Suppressor macrophage treated with lipopolysaccharide for 4 hours (primary cell): ENCODE measurements around the gene ZNF678.
"Not testable (repeated sequence)": the region's sequence is repeated elsewhere in the genome, so short reads cannot be mapped to it uniquely, and the experiment has no call there.

Experiments
- DNase-seq: peaks from one replicate; pipeline ENCODE4 v3.0.0-alpha.2; 2020

Gene ZNF678

DNA sequence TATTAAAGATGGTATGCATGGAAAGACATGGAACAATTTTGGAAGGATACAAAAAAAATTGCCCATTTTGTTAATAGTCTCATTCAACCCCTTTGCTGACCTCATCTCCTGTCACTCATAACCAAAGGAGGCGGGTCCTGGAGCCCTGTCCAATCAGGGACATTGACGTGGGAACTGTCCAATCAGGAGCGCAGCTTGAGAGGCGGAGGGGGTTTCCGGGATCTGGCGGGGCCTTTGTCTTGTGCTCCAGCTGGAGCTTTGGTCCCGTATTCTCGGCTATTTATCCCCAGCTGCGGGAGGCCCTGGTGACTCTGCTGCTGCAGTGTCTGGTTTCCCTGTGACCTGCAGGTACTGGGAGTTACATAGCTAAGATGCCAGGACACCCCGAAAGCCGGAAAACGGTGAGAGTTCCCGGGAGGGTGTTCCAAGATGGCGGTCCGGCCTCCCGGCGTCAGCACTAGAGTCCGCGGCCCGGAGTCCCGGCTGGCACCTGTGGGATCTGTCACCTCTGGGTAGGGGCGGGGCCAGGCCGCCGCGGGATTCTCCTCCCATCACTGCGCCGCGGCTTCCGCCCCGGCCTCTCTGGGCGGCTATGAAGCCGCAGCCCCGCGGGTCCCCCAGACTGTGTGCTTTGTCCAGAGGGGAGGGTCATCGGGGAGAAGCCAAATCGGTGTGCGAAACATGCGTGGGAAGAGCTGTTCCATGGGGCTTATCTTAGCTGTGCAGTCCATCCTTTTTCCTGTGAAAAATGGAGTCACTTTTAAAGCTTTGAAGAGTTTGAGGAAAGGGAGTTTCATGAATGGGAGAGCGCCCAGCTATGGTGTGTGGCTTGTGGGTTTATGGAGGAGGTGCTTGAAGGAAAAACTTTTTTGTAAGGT lies at the start of gene ZNF678:
TSS of gene ZNF678 (plus strand) at position 233 of the 878 bp plus-strand sequence. CDS start 87,436 bp downstream, outside the sequence.
- DNase-seq, result peak; percentile 95

DNA sequence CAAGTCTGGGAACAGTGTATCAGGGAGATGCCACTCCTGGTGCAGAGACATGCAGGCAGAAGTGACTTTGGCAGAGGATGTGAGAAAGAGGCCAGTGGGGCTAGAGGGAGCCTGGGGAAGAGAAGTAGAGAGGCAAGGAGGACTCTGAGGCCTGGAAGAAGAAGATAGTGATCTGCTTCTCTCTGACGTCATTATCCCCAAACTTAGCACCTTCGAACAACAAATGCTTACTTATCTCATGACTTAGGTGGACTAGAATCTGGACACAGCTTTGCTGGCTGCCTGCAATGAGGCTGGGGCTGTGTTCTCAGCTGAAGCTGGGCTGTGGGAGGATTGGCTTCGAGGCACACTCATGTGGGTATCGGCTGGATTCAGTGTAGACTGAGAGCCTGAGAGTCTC lies 44.5 kb upstream of the ZNF678 start:
- DNase-seq, result no peak

DNA sequence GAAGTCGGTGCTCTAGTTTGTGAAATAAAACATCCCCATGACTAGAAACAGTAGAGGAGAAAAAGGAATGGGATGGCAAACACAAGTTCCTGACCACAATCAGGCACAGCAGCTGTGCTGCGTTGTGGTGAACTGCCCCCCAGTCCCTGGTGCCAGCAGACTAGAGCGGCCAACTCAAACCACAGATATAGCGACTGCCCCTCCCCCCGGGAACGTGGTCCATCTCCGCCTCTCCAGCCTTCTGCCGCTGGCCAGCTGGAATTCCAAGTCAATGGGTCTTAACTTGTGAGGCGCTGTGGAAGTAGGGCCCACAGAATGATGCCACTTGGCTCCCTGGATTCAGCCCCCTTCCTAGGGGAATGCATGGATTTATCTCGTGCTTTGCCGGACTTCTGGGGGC lies 41.6 kb upstream of the ZNF678 start:
- no peak for DNase-seq

DNA sequence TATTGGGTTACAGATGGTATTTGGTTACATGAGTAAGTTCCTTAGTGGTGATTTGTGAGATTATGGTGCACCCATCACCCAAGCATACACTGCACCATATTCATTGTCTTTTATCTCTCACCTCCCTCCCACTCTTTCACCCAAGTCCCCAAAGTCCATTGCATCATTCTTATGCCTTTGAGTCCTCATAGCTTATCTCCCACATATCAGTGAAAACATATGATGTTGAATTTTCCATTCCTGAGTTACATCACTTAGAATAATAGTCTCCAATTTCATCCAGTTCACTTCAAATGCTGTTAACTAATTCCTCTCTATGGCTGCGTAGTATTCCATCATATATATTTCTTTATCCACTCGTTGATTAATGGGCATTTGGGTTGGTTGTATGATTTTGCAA lies 36.8 kb upstream of the ZNF678 start:
- DNase-seq, result no peak

DNA sequence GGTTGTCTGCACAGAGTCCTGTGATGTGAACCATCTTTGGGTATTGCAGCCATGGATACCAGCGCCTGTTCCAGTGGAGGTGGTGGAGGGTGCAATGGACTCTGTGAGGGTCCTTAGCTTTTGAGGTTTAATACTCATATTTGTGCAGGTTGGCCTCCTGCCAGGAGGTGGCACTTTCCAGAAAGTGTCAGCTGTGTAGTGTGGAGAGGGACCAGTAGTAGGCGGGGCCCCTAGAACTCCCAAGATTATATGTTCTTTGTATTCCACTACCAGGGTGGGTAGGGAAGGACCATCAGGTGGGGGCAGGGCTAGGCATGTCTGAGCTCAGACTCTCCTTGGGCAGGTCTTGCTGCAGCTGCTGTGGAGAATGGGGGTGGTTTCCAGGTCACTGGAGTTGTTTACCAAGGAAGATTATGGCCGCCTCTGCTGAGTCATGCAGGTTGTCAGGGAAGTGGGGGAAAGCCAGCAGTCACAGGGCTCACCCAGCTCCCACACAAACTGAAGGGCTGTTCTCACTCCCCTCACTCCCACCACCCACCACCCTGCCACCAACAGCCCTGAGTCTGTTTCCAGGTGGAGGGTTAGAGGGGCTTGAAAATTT lies 31.2 kb upstream of the ZNF678 start:
- DNase-seq, result no peak

DNA sequence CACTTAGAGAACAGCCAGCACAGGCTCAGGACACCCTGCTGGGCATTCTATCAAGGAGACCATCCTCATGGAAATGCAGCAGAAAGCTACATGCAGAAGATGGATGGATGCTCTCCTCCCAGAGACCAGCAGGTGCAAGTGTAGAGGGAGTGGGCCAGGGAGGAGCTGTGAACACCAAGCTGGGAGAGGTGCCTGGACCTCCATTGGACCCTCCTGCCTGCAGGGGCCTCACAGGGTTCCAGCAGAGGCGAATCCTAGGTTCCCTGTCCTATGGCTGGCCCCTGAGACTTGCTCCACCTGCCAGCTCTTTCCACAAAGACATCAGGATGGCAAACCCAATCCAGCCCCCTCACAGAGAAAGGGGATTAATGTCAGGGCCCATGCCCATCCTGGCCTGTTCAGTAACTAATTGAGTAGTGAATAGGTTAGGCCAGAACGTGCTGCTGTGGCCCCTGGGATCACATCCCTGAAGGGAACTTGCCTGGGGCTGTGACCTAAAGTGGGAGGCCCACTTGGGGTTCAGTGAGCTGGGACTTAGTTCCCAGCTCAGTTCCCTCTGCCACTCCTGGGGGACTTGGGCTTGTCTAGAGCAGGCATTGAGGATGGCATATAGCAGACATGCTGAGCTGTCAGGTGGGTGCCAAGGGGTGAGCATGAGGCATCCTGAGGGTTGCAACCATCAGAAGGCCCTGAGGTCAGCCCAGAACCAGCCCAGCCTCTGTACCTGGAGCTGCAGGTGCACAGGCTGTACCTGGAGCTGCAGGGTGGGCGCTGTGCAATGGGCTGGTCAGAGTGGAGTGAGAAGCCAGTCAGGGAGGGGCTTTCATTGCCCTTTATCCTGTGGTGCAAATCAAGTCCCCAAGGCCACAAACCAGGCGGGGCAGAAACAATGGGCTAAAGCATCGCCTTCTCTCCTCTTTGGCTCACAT lies 22.9 kb upstream of the ZNF678 start:
- DNase-seq, result no peak

DNA sequence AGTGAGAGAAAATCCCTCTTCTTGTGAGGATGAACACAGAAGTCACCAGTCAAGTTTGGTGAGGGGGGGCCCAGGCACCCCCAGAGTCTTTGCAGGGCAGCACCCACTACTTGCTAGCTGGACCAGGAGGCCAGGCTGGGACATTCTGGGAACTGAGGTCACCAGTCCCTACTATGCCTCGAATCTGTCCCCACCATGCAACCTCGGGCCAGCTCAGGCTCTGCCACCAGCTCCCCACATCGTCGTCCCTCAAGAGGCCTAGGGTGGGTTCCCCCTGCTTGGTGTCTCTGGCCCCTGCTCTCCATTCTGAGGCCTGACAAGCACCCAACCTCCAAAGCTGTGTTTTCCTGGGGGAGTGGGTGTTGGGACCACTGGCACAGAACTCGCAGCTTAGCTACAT lies 22.2 kb upstream of the ZNF678 start:
- DNase-seq, result no peak

DNA sequence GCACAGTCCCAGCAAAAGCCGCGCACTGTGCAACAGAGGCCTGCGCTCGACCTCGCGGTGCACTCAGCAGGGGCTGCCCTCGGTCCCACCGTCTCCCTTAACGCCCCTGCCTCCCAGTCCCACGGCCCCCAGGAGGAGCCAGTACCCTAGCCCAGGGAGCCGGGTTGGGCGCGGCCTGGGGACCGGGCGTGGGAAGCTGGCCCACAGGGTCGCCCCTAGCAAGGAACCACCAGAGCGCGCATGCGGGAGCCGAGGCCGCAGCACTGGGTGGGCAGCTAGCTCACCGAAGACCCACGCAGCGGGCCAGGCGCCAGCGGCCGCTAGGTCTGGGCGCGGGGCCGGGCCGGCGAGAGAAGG lies 21.6 kb upstream of the ZNF678 start:
- no peak for DNase-seq

DNA sequence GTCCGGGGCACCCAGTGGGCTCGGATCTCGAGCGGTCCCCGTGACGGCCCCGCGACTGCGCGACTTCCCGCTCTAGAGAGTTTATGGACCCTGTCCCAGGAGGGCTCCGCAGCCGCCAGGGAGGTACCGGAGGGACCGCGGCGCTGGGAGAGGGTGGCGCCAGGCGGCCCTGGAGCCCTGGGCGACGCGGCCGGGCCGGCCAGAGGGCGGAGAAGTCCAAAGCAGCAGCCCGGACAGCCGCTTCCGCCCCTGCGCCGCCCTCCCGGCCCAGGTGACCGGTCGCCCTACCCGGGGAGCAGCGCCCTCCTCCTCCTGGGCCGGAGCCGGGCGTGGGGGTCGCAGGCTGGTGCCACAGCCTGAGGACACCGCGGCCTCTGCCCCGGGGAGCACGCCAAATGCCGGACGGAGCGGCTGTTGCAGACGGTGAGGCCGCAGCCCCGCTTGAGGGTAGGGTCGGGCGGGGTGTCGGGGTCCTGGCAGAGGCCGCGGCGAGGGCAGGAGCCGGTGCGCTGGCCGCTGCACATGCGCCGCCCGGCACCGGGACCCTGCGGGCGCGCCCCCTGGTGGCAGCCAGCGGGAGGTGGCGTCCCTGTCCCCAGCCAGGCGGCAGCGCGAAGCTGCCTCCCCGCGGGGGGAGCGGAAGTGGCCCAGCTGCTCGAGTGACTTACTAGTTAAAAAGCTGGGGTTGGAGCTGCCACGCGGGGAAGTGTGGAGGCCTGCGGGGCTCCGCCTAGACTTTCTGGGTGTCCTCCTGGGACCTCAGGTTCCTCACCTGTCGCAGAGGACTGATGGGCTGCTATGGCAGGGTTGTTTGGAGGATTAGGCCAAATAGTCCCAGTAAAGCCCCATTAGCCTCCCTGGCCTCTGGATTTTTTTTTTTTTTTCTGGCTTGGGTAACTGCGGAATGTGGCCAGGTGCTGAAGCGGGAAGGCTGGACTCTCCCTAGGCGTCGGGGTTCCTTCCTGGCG lies 20.9 kb upstream of the ZNF678 start:
- DNase-seq, result peak; percentile 90

DNA sequence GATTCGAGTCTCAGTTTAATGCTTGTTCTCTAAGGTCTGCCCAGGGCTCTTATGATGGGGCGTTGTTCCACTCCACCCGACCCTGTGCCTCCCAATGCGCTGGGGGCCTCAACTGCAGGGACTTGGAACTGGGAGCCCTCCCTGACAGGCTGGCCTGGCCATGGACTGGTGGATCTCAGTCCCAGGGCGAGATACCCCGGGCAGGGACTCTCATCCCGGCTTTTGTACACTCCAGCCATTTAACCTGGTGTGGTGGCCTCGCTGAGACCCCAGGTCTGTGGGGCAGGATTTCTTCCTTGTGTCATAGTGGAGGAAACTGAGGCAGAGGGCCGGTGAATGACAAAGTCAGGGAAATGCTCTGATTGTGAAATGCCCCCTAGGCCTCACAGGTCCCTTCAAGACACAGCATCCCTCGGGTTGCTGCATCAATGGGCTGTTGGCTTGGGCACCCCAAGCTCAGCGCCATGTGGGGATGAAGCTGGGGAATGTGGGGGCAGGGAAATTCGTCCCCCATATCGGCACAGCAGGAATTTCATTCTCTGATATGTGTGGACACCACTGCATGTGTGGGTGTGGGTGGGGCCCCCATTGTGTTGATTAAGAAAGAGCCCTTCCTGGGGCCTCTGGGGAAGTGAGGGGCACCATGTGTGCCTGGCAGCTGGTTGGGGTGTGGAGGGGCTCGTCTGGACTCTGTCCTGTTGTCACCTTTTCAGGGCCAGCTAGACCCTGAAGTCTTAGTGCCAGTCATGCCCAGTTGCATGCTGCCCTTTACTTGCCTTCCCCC lies 19.9 kb upstream of the ZNF678 start:
- no peak for DNase-seq

DNA sequence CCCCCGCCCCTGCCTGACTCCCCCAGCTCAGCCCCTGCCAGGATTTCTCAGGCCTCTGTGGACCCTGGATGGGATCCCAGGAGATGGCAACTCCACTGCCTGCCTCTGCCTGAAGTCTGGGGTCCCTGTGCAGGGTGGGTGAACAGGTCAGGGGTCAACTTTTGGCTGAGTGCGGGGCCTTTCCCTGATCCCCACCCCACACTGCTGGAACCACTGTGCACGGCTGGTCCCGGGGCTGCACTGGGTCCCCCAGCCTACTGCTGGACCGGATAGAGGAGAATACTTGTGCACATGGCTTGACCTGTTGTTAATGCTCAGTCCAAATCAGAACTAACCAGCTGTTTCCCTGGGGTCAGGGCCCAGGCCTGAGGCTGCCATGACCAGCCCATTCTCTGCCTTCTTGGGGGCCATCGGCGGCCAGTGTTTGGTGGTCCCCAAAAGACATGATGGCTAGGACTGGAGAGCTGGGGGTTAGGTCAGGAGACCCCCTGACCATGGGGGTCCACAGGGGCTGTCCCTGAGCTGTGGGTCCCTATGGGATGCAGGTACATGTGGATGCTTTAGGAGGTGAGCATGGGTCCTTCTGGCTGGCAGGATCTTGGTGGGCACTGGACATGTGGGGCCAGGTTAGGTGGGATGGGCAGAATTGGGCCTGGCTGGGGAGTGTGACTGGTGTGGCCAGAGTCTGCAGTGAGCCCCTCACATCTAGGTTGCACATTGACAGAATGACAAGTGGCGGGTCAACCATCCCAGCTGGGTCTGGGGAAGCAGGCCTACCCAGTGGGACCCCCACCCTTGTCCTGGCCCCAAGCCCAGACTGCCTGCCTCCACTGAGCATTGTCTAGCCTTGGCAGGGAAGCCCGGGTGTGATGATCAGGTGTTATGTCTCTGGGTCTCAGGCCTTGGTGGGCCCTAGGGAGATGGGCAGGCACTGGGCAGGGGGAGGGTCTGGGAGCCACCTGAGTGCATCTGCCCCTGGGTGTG lies 19.0 kb upstream of the ZNF678 start:
- no peak for DNase-seq

DNA sequence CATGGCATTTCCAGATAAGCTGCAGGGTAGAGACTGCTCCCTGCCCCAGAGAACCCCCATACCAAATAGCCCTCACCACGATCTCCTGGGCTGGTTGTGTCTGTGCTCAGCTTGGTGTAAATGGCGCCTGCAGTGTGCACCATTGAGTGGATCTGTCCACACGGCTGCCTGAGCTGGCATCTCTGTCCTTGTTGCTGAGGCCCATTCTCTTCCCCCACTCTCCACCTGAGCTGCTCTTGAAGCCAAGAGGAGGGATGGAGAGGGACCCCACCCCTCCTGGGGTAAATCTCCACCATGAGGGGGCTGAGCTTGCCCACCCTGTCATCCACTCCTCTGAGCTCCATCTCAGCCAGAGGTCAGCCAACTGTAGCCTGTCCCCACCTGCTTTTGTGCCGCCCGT lies 18.0 kb upstream of the ZNF678 start:
- DNase-seq, result no peak

DNA sequence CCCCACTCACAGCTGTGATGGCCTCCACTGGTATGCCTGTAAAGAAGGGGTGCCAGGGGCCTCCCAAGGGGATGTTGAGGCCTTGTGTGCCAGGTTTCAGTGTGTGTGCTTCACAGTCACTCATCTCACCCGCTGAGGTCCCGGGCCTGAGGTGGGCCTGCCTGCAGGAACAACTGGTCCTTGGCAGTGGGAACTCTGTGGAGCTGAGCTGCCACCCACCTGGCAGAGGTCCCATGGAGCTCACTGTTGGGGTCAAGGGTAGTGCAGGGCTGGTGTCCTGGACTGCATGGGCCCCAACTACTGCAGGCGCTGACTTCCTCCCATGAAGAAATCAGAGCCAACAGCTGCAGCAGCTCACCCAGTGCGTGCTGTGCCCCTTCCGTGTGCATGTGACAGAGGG lies 17.3 kb upstream of the ZNF678 start:
- DNase-seq, result no peak

DNA sequence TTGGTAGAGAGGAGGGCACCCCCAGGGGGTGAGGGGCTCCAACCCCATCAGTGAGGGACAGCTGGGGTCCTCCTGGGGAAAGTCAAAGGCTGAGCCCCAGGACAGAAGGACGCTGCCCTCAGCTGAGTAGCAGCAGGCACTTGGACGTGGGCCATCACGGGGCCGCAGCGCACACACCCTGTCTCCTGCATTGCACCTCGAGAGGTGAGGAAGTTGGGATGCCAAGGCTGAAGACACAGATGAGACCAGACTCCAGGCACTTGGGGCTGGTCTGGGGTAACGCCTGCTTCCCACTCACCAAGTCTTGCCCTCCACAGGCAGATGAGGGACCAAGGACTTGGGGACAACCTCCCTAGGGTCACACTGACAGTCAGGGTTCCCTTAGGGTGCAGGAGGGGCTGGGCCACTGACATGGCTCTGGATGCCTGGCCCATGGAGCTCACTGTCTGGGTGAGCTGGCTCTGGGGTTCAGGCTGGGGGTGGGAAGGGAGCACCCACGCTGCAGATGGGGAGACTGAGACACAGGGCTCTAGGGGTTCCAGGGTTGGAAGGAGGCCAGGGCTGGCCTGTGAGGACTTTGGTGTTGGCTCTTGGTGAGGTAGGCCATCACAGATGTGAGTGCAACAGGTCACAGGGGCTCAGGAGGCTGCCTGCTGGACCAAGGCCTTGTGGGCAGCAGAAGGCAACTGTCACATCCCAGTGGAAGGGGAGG lies 16.6 kb upstream of the ZNF678 start:
- DNase-seq, result no peak

DNA sequence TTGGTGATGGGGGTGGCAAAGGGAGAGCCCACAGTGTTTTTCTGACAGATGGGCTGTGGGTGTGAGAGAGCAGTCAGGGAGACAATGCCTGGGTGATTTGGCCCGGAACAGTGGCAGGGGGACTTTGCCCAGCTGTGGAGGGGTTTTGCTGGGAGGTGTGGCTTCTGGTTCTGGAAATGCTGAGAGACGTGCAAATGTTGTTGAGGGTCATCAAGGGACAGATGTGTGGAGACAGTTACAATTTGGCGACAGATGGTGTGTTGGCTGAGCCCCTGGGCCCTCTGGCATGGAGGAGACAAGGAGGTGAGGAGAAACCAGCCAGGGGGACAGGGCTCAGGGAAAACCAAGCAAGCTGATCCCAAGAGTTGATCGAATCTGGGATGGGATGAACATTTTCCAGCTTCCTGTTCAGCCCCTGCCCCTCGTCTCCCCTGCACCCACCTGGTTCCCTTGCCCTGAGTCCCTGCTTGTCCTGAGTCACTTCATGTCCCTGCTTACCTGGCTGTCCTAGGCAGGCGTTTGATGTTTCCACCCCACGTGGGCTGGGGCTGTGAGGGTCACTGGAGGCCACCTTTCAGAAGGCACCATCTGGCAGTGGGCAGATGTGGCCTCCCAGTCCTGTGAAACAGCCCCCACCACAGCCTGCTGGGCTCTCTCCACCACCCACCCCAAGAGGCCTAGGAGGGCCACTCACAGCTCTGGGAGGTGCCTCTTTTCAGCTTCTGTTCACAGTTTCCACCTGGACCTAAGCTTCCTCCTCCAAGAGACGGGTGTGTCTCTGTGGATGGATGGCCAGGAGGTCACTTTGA lies 15.8 kb upstream of the ZNF678 start:
- no peak for DNase-seq

DNA sequence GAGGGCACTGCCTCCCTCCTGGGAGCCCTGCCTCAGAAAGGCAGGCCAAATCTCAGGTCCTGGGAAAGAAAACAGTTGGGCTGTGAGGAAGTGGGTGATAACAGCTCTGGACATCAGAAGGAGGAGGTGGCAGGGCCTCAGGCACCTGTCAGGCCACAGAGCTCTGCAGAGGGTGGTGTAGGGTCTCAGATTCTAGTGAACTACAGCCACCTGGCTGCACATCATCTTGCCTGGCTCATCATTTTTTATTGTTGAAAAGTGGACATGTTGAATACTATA lies 15.3 kb upstream of the ZNF678 start:
- DNase-seq, result no peak

DNA sequence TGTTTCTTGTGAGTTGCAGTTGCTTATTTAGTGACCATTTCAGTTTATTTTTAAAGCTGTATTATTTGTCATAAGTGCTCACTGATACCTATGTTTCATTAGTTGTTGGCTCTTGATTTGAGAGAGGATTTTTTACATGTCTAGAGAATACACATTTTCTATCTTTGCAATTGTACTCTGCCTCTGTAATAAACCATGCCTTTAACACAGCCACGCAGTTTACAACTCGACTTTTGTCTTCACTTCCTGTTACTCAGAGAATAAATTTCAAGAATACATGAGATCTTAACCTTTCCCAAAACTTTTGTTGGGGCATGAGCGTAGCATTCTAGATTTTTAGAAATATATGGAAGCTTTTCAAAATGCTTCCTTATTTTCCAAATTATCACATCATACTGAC lies 14.9 kb upstream of the ZNF678 start:
- DNase-seq, result no peak

DNA sequence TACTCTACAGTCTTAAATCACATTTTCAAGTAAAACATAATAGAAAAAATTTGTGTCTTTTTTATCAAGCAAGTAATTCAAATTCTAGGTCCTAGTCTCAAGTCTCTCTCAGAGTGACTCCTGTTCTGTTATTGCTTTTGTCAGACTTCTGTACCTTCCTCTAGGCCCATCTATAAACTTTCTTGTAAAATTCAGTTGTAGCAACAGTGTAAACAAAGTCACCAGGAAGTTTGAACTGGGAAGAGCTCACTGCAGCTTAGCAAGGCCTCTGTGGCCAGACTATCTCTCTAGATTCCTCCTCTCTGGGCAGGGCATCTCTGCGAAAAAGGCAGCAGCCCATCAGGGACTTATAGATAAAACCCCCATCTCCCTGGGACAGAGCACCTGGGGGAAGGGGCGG lies 13.5 kb upstream of the ZNF678 start:
- no peak for DNase-seq

DNA sequence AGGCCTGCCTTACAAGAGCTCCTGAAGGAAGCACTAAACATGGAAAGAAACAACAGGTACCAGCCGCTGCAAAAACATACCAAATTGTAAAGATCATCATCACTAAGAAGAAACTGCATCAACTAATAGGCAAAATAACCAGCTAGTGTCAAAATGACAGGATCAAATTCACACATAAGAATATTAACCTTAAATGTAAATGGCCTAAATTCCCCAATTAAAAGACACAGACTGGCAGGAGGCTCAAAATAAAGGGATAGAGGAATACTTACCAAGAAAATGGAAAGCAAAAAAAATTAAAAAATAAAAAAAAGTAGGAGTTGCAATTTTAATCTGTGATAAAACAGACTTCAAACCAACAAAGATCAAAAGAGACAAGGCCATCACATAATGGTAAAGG lies 11.5 kb upstream of the ZNF678 start:
- DNase-seq, result not testable (repeated sequence)
